DND-41 (cell line): ENCODE results near the gene COL4A2.

Experiments
- EZH2 ChIP-seq: IDR thresholded peaks from 3 replicates; pipeline ENCODE4 v1.6.1; 2012; ENCODE audit warnings: borderline replicate concordance, low read depth, mild to moderate bottlenecking, moderate library complexity, low read length, inconsistent platforms; ENCODE audit not compliant: severe bottlenecking
- TF ChIP-seq, protein P1 (sequence below): IDR thresholded peaks from 2 replicates; pipeline ENCODE4 v1.5.1; 2012; ENCODE audit warnings: borderline replicate concordance, low read length, moderate library complexity, mild to moderate bottlenecking; ENCODE audit not compliant: poor library complexity, severe bottlenecking; ENCODE audit errors: extremely low read depth

DNA sequence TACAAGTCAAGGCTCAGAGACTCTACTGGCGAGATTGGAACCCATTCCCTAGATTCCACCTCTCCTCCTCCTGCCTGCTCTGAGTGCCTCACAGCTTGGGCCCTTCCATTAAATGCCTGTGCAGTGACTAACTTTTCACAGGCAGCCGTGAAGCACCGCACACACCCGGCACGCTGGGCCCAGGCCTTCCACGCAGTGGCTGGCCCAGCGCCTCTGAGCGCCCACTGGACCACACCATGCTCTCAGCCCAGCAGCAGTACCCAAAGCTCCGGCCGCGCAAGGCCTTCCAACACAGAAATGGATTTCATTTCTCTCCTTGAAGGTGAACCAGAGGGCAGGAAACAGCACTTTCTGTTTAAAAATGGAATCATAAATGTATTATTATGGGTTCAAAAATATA is 228.4 kb downstream of the COL4A2 start:
- TF ChIP-seq, protein P1, sequence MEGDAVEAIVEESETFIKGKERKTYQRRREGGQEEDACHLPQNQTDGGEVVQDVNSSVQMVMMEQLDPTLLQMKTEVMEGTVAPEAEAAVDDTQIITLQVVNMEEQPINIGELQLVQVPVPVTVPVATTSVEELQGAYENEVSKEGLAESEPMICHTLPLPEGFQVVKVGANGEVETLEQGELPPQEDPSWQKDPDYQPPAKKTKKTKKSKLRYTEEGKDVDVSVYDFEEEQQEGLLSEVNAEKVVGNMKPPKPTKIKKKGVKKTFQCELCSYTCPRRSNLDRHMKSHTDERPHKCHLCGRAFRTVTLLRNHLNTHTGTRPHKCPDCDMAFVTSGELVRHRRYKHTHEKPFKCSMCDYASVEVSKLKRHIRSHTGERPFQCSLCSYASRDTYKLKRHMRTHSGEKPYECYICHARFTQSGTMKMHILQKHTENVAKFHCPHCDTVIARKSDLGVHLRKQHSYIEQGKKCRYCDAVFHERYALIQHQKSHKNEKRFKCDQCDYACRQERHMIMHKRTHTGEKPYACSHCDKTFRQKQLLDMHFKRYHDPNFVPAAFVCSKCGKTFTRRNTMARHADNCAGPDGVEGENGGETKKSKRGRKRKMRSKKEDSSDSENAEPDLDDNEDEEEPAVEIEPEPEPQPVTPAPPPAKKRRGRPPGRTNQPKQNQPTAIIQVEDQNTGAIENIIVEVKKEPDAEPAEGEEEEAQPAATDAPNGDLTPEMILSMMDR, result no peak
- no peak for TF ChIP-seq EZH2
